SK-N-MC (cell line): ENCODE data around the gene APOE.

Experiments used
- EZH2 ChIP-seq: fragments of 200-600 bp; sonication (generic); IDR thresholded peaks from one replicate; pipeline ENCODE4 v1.6.1; 2017; ENCODE audit warnings: antibody characterized with exemption
- FOXP2 ChIP-seq: optimal IDR thresholded peaks from 2 replicates; pipeline ENCODE3; 2011; ENCODE audit warnings: mild to moderate bottlenecking, moderate library complexity; ENCODE audit not compliant: insufficient read depth; ENCODE audit errors: extremely low read length, control extremely low read depth

- TF ChIP-seq EZH2 (no peak), FOXP2 (no peak)
These were observed 38.9 kb upstream of the APOE start for GRCh38 chr19:44866664-44867063.
